HG03280 (cell line): ENCODE results near the gene PPP1R14C.

Experiments used
- ATAC-seq: cut with Tn5 transposase; IDR thresholded peaks from one replicate; pipeline ENCODE4 v1.9.1; 2021; ENCODE audit warnings: mild to moderate bottlenecking, moderate library complexity; ENCODE audit not compliant: unreplicated experiment

The PPP1R14C gene

GRCh38 chr6:150142670-150143515 is at the start of gene PPP1R14C:
Gene PPP1R14C, plus strand, starts transcription at chr6:150143044. Its CDS starts 149 bp downstream, at chr6:150143193.
- no peak for ATAC-seq

- no peak for ATAC-seq
Measured at GRCh38 chr6:150093397-150093796, 49.4 kb upstream of the PPP1R14C start.

- no peak for ATAC-seq
Measured at GRCh38 chr6:150098155-150098554, 44.7 kb upstream of the PPP1R14C start.

GRCh38 chr6:150099546-150099945 is 43.3 kb upstream of the PPP1R14C start:
- no peak for ATAC-seq

- ATAC-seq, result no peak
Measured at GRCh38 chr6:150099953-150100352, 42.9 kb upstream of the PPP1R14C start.

- no peak for ATAC-seq
Measured at GRCh38 chr6:150100745-150101144, 42.1 kb upstream of the PPP1R14C start.

- ATAC-seq, result no peak
Measured at GRCh38 chr6:150102750-150103270, 40.0 kb upstream of the PPP1R14C start.

GRCh38 chr6:150112233-150112632 is 30.6 kb upstream of the PPP1R14C start:
- ATAC-seq, result no peak

- no peak for ATAC-seq
Measured at GRCh38 chr6:150115769-150116168, 27.1 kb upstream of the PPP1R14C start.

- no peak for ATAC-seq
Measured at GRCh38 chr6:150116200-150116800, 26.5 kb upstream of the PPP1R14C start.

GRCh38 chr6:150118203-150118602 is 24.6 kb upstream of the PPP1R14C start:
- ATAC-seq, result no peak

- no peak for ATAC-seq
Measured at GRCh38 chr6:150118627-150119026, 24.2 kb upstream of the PPP1R14C start.

GRCh38 chr6:150119173-150119572 is 23.7 kb upstream of the PPP1R14C start:
- ATAC-seq, result no peak

GRCh38 chr6:150123645-150124044 is 19.2 kb upstream of the PPP1R14C start:
- no peak for ATAC-seq

GRCh38 chr6:150124235-150124634 is 18.6 kb upstream of the PPP1R14C start:
- no peak for ATAC-seq

GRCh38 chr6:150126641-150127291 is 16.1 kb upstream of the PPP1R14C start:
- no peak for ATAC-seq

- no peak for ATAC-seq
Measured at GRCh38 chr6:150128425-150128824, 14.4 kb upstream of the PPP1R14C start.

- ATAC-seq, result no peak
Measured at GRCh38 chr6:150129616-150130505, 13.0 kb upstream of the PPP1R14C start.

GRCh38 chr6:150133686-150134085 is 9.2 kb upstream of the PPP1R14C start:
- ATAC-seq, result no peak

- ATAC-seq, result no peak
Measured at GRCh38 chr6:150134280-150134920, 8.4 kb upstream of the PPP1R14C start.
